GM21825 (cell line): ENCODE measurements around the gene PCNX1.

ENCODE experiments used
- ATAC-seq: cut with Tn5 transposase; IDR thresholded peaks from one replicate; pipeline ENCODE4 v1.9.1; 2021; ENCODE audit warnings: mild to moderate bottlenecking, moderate library complexity; ENCODE audit not compliant: unreplicated experiment

The PCNX1 gene

DNA sequence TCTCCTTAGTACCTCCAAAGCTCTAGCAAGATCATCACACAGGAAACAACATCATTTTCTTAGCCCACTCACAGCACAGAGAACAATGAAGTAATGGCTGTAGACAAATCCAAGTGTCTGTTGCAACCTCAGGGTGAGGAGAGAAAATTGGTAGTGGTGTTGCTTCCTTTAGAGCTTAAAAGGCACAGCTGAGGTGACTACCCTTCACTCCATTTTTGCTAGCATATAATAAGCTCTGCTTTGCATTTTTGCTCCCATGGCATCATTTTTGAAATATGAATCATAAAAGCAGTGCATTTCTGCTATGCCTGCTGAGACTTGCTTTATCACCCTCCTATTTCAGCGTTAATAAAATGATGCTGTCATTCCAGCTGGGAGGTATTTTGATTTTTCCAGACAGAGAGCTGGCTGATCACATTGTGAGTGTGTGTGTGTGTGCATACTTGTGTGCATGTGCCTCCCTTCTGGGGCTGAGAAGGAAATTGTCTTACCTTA lies 18.5 kb upstream of the PCNX1 start:
- ATAC-seq, result no peak

GRCh38 chr14:70889555-70889954 lies 17.7 kb upstream of the PCNX1 start:
- no peak for ATAC-seq

DNA sequence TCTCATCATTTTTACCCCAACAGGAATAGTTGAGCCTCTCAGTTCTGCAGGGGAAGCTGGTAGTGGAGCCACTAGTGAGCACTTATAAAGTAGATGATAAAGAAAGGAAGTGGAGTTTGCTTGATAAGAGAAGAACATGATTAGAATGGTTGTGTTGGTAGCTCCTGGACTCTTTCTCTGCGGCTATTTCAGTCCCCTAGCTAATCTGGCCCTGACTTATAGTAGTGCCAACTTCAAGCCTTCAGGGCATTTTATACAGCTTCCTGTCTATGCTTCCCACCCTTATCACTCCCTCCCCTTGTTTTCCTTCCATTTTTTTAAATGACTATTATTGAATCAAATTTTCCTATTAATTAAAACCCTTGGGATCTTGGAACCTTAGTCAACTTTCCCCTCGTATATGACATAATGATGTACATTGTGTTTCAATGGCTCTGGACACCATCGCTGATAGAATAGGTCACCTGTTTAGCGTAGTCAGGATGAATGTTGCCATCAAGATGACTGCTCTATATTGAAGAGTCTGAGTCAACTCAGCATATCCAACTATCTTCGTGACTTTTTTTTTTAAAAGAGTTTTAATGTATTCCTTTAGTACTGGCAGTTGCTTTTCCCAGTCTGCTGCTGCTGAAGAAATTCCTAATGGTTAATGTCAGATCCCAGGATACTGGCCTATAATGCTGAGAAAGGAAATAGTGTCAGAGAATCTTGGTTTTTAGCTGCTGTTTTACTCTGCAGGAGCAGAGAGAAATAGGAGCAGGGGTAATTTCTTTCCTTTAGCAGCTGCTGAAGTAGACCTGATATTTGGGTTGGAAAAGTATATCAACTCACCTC lies 16.2 kb upstream of the PCNX1 start:
- no peak for ATAC-seq

DNA sequence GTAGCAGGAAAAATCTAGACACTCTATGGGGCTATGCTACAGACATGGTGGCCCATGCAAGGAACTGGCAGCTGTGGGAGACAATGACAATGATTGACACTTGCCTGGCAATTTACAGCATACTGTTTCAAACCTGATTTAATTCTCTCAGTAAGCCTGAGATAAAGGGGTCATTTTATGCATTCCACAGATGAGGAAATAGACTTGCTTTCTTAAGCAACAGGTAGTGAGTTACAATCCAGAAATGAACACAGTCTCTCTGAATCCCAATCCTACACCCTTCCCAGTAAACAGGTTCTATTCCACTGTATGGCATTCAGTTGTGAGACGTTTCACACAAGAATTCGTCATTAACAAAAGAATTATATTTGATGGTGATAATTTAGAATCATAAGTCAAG lies 15.5 kb upstream of the PCNX1 start:
- no peak for ATAC-seq

DNA sequence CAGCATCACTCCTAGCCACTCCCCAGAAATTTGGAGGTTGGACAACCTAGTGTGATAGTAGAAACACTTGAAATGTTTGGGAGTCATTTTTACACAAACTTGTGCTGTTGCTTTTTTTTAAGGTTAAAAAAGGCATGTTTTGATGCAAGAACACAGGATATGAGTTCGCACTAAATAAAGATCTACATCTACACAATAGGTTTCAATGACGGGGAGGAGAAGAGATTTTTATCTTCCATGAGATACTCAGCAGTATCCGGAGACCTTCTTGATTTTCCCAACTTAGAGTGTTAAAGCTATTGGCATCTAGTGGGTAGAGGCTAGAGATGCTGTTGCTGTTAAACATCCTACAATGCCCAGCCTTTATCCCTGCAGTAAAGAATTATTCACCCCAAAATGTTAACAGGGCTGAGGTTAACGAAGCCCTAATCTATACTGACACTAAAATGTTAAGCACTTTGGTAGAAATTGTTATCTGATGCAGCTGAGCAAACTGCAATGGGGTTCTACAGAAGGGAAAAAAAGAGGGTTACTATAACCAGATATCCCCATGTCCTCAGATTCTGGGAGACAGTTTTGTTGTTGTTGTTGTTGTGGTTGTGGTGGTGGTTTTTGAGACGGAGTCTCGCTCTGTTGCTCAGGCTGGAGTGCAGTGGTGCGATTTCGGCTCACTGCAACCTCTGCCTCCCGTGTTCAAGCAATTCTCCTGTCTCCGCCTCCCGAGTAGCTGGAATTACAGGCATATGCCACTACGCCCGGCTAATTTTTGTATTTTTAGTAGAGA lies 14.0 kb upstream of the PCNX1 start:
- ATAC-seq, result no peak

DNA sequence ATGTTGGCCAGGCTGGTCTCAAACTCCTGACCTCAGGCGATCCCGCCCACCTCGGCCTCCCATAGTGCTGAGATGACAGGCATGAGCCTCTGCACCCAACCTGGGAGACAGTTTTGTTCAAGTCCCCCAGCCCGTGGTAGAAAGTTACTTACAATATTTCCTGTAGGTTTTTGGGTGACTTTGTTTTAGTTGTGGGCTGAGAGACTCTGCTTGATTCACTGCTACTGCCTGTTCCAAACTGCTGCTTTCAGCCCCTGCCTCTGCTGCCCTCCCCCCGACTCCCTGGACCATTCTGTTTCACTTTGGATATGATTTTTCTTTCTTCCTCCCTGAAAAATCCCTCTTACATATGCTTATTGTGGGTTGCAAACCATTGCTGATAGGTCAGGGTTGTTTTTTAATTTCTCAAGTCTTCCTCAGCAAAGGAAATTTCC lies 13.4 kb upstream of the PCNX1 start:
- ATAC-seq, result no peak

- no peak for ATAC-seq
Observed at GRCh38 chr14:70894868-70895267, 12.4 kb upstream of the PCNX1 start.

GRCh38 chr14:70896317-70896716 lies 10.9 kb upstream of the PCNX1 start:
- no peak for ATAC-seq

- ATAC-seq, result no peak
Observed at GRCh38 chr14:70896981-70897380, 10.3 kb upstream of the PCNX1 start.

DNA sequence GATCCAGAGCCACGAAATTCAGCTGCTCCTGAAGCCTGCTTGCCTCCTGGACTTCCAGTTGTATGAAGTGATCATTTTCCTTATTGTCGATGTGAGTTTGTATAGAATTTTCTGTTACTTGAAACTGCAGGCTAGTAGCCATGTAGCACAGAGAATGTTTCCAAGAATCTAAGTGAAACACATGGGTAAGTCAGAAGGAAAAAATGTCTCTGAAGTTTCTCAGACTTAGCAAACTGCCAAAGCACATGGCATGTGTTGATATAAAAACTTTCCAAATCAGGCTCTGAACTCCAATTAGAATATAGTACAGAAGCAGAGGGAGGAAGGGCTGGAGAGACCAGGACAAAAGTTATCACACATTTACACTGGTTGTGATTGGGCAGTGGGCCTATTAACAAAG lies 9.8 kb upstream of the PCNX1 start:
- ATAC-seq, result no peak

- no peak for ATAC-seq
Observed at GRCh38 chr14:70898111-70898745, 9.0 kb upstream of the PCNX1 start.

GRCh38 chr14:70901269-70901668 lies 6.0 kb upstream of the PCNX1 start:
- no peak for ATAC-seq

DNA sequence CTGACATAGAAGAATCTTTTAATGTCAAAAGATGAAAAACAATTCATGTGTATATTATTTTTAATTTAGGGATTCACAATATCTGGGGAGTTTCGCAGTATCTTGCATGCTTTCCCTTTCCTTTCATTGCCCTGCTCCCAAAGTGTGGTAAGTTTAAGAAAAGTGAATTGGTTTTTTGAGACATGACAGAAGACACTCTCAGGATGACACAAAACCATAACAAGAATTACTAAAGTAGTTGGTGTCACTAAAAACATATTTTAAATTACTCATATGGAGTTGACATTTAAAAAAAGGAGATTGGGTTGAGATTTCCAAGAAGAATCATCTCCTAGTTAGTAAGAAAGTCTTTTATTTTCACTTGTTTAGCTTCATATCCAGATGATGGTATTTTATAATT lies 5.1 kb upstream of the PCNX1 start:
- ATAC-seq, result no peak

- no peak for ATAC-seq
Observed at GRCh38 chr14:70904373-70904772, 2.9 kb upstream of the PCNX1 start.

DNA sequence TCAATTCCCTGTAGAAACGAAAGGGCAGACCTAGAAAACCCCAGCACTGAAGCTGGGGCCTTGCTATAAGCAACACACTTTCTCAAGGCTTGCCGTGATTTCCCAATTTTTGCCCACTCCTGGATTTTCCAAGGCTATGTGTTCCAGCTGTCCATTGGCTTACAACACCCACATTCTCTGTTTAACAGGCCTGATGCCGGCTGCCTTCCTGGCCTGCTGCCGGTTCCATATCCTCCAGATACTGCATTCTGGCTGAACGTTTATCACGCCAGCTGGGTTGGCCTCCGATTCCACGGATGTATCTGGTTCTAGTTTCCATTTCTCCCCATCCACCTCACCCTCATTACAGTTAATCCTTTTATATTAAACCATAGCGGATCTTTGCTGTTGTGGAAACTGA lies 2.0 kb upstream of the PCNX1 start:
- ATAC-seq, result no peak

DNA sequence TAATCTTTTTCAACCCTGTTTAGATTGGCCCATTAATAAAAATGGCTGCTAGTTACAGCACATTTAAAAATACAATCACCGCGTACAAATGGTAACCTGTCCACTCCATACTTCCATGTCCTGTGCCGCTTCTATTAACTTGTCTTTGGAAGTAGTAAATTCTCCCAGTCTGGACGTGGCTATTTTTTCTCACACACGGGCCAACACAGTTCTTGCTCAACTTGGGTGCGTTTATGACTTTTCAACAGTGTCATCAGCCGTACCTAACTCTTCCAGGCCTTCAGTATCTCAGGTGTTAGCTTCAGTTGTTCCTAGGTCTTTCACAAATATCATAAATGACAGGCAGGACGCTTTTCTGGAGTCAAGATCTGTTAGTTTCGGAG lies 475 bp upstream of the PCNX1 start:
- ATAC-seq, result no peak

- peak; percentile 22 for ATAC-seq
Observed at GRCh38 chr14:70907996-70908934, 1.0 kb downstream of the PCNX1 start.

- ATAC-seq, result no peak
Observed at GRCh38 chr14:70908935-70909641, 1.8 kb downstream of the PCNX1 start.

DNA sequence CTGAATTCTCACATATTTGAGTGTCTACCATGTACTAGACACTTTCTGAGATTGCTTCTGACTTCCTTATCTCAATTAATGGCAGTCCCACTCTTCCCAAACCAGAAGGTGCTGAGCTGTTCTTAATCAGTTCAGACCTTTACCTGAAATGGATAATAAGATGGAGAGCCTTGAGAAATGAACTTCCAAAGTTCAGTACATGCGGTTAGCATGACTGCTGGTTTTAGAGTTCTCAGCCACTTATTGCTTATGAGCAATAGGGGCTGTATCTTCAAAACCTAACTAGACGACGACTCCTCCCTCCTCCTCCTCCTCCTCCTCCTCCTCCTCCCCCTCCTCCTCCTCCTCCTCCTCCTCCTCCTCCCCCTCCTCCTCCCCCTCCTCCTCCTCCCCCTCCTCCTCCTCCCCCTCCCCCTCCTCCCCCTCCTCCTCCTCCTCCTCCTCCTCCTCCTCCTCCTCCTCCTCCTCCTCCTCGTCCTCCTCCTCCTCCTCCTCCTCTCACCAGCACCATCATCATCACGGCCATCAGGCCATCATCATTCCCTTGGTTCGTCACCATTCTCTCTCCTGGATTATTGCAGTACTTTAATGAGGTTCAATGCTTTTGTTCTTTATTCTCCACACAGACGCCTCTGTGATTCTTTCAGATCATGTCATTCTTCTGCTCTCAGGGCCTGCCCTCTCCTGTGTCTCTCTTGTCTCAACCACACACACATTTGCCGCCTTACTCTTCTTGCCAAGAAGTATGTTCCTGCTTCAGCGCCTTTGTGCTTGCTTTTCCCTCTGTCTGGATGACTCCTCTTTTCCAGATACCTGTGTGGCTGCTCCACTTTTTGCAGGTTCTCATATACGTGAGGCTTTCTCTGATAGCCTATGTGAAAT lies 2.7 kb downstream of the PCNX1 start:
- no peak for ATAC-seq
